ENCODE data around the gene SBK2. TPM values are rescaled to one million over a fixed set of nuclear protein-coding genes. Genes with fewer than 3 reads are reported as not detected.
"Not testable (repeated sequence)": the region's sequence is repeated elsewhere in the genome, so short reads cannot be mapped to it uniquely, and the experiment has no call there.

The SBK2 gene
- polyA plus RNA-seq (2014; cell fraction: cytosol; rRNA removed): not detected in 2 replicates
- not detected in 2 replicates for polyA plus RNA-seq (2014; cell fraction: nucleus; rRNA removed)

- peak; percentile 34 for DNase-seq (ENCODE audit: low spot score)
Measured at GRCh38 chr19:55536951-55537740, at the start of gene SBK2. Gene SBK2 (minus strand): TSS chr19:55537133. CDS start chr19:55536294, 839 bp downstream.

GRCh38 chr19:55585658-55586339 is 48.9 kb upstream of the SBK2 start:
- DNase-seq (ENCODE audit: low spot score): peak; percentile 74

GRCh38 chr19:55584871-55585270 is 47.9 kb upstream of the SBK2 start:
- no peak for DNase-seq (ENCODE audit: low spot score)

- not testable (repeated sequence) for DNase-seq (ENCODE audit: low spot score)
Measured at GRCh38 chr19:55583897-55584296, 47.0 kb upstream of the SBK2 start.

- not testable (repeated sequence) for DNase-seq (ENCODE audit: low spot score)
Measured at GRCh38 chr19:55582284-55582683, 45.4 kb upstream of the SBK2 start.

GRCh38 chr19:55581823-55582223 is 44.9 kb upstream of the SBK2 start:
- DNase-seq (ENCODE audit: low spot score): no peak

- DNase-seq (ENCODE audit: low spot score): no peak
Measured at GRCh38 chr19:55581145-55581822, 44.4 kb upstream of the SBK2 start.

- peak; percentile 83 for DNase-seq (ENCODE audit: low spot score)
Measured at GRCh38 chr19:55580628-55581144, 43.8 kb upstream of the SBK2 start, which contains the start of gene ZNF579. Gene ZNF579 (minus strand): TSS chr19:55580848. CDS start chr19:55579639, 1,209 bp downstream.

GRCh38 chr19:55579766-55580621 is 43.1 kb upstream of the SBK2 start:
- DNase-seq (ENCODE audit: low spot score): no peak

GRCh38 chr19:55578761-55579747 is 42.1 kb upstream of the SBK2 start:
- no peak for DNase-seq (ENCODE audit: low spot score)

GRCh38 chr19:55578031-55578760 is 41.3 kb upstream of the SBK2 start:
- DNase-seq (ENCODE audit: low spot score): no peak

- DNase-seq (ENCODE audit: low spot score): no peak
Measured at GRCh38 chr19:55576746-55577145, 39.8 kb upstream of the SBK2 start.

GRCh38 chr19:55573929-55574328 is 37.0 kb upstream of the SBK2 start:
- not testable (repeated sequence) for DNase-seq (ENCODE audit: low spot score)

- DNase-seq (ENCODE audit: low spot score): not testable (repeated sequence)
Measured at GRCh38 chr19:55569477-55569876, 32.5 kb upstream of the SBK2 start.

- no peak for DNase-seq (ENCODE audit: low spot score)
Measured at GRCh38 chr19:55567708-55568328, 30.9 kb upstream of the SBK2 start.

- no peak for DNase-seq (ENCODE audit: low spot score)
Measured at GRCh38 chr19:55566823-55567222, 29.9 kb upstream of the SBK2 start.

- no peak for DNase-seq (ENCODE audit: low spot score)
Measured at GRCh38 chr19:55563261-55563690, 26.3 kb upstream of the SBK2 start.

- no peak for DNase-seq (ENCODE audit: low spot score)
Measured at GRCh38 chr19:55559684-55560083, 22.8 kb upstream of the SBK2 start.
